Measurements from ENCODE around the gene TSEN15. TPM values are rescaled to one million over a fixed set of nuclear protein-coding genes. Genes with fewer than 3 reads are reported as not detected.
A peak's percentile ranks its signal among the peaks of the same experiment; 100 is the strongest.

TSEN15 gene
- total and polyA plus RNA-seq, 3 donors from 2014 or later: 24.4 to 36.3 (median 33.8) TPM

DNA sequence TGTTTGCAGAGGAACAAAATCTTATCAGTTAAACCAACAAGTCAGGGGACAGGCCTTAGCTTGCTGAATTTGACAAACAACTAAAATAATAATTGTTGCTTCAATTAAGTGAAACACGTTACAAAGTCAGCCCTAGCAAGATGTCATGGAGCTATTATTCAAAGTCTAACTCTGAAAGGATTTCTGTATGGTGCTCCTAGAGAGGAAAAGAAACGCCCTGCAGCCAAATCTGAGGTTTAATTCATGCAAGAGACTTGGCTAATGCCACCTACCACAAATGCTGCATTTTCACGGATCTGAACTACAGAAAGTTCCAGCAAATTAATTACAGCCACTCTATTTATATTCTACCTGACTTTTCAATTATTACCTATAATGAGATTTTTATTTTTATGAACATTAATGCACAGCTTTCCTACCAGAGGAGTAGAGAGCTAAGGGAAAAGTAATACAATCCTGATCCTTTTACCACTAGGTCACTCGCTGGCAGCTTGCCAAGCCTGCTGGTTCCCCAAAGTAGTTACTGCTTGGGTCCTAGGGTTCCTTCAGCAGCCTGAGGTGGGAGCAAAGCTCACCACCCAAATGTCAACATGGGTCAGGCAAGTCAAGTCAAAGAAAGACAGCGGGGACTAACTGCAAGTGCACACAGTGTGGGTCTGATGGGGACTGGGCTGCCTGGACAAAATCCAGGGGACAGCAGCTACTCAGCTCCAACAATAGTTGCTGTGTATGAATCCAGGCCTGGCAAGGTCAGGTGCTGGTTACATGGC is 22.5 kb upstream of the TSEN15 start:
- no peak for TF ChIP-seq POLR2A (IDR thresholded peaks at IDR 0.05)
- TF ChIP-seq, protein P1, sequence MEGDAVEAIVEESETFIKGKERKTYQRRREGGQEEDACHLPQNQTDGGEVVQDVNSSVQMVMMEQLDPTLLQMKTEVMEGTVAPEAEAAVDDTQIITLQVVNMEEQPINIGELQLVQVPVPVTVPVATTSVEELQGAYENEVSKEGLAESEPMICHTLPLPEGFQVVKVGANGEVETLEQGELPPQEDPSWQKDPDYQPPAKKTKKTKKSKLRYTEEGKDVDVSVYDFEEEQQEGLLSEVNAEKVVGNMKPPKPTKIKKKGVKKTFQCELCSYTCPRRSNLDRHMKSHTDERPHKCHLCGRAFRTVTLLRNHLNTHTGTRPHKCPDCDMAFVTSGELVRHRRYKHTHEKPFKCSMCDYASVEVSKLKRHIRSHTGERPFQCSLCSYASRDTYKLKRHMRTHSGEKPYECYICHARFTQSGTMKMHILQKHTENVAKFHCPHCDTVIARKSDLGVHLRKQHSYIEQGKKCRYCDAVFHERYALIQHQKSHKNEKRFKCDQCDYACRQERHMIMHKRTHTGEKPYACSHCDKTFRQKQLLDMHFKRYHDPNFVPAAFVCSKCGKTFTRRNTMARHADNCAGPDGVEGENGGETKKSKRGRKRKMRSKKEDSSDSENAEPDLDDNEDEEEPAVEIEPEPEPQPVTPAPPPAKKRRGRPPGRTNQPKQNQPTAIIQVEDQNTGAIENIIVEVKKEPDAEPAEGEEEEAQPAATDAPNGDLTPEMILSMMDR (IDR thresholded peaks at IDR 0.05): no peak
- H3K27ac ChIP-seq: no peak overlapping the region
- no peaks in the 10 kb centered on the region for H3K27me3 ChIP-seq
- no peaks in the 10 kb centered on the region for H3K36me3 ChIP-seq (ENCODE audit: low read depth, missing control alignments)
- no peak overlapping the region for H3K4me3 ChIP-seq
- WGBS, 2 donors: 69 to 80% methylated on average over 4 to 5 of the region's 5 CpGs
- no peaks in the 10 kb centered on the region for H3K4me1 ChIP-seq
- peak; percentile 35 for DNase-seq
- no peaks in the 10 kb centered on the region for H3K9me3 ChIP-seq
- intact Hi-C loops (cut with DNase I; ENCODE audit: low total_unique reads): no loop called here

GRCh38 chr1:184030433-184031091 is 21.0 kb upstream of the TSEN15 start:
- WGBS, 2 donors: 70 to 81% methylated on average over 2 of the region's 2 CpGs
- no peaks in the 10 kb centered on the region for H3K27me3 ChIP-seq
- H3K27ac ChIP-seq: no peak overlapping the region
- H3K36me3 ChIP-seq (ENCODE audit: low read depth, missing control alignments): no peaks in the 10 kb centered on the region
- TF ChIP-seq, protein P1 (IDR thresholded peaks at IDR 0.05): no peak
- TF ChIP-seq POLR2A (IDR thresholded peaks at IDR 0.05): no peak
- DNase-seq: no peak
- intact Hi-C loops (cut with DNase I; ENCODE audit: low total_unique reads): no loop called here
- H3K4me1 ChIP-seq: no peaks in the 10 kb centered on the region
- H3K4me3 ChIP-seq: no peak overlapping the region
- H3K9me3 ChIP-seq: no peaks in the 10 kb centered on the region

- Histone ChIP-seq H3K27me3 (no peaks in the 10 kb centered on the region), H3K36me3 (ENCODE audit: low read depth, missing control alignments) (no peaks in the 10 kb centered on the region), H3K4me1 (no peaks in the 10 kb centered on the region), H3K9me3 (no peaks in the 10 kb centered on the region), H3K27ac (no peak overlapping the region), H3K4me3 (no peak overlapping the region)
- 91% methylated on average over 1 of the region's 1 CpG for WGBS, 2 donors
- no peak for DNase-seq
- no peak for TF ChIP-seq POLR2A (IDR thresholded peaks at IDR 0.05)
- TF ChIP-seq, protein P1 (IDR thresholded peaks at IDR 0.05): no peak
- intact Hi-C loops (cut with DNase I; ENCODE audit: low total_unique reads): no loop called here
Observed at GRCh38 chr1:184031092-184031408, 20.5 kb upstream of the TSEN15 start.

DNA sequence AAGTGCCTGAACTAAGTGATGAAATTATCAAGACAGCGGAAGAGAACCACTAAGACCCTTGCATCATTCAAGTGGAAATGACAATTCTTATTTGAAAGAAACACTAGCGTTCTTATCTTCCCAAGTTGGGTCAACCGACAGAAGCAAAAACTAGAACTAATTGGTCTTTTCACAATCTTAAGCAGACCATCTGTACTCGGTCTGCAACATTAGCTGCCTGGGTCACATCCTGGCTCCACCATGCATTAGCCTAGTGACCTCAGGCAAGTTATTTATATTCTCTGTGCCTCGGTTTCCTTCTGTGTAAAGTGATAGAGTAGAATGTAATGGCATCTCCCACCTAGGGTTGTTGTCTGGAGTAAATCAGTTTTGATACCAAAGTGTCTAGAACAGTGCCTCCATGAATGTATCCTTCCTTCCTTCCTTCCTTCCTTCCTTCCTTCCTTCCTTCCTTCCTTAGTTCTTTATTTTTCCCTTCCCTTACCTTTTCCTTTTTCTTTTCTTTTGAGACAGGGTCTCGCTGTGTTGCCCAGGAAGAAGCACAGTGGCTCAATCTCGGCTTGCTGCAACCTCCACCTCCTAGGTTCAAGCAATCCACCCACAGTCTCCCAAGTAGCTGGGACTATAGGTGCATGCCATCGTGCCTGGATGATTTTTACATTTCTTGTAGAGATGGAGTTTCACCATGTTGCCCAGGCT is 20.0 kb upstream of the TSEN15 start:
- Histone ChIP-seq H3K4me1 (no peaks in the 10 kb centered on the region), H3K27ac (no peak overlapping the region), H3K36me3 (ENCODE audit: low read depth, missing control alignments) (no peaks in the 10 kb centered on the region), H3K9me3 (no peaks in the 10 kb centered on the region), H3K27me3 (no peaks in the 10 kb centered on the region), H3K4me3 (no peak overlapping the region)
- DNase-seq: no peak
- TF ChIP-seq, protein P1 (IDR thresholded peaks at IDR 0.05): no peak
- no peak for TF ChIP-seq POLR2A (IDR thresholded peaks at IDR 0.05)
- intact Hi-C loops (cut with DNase I; ENCODE audit: low total_unique reads): no loop called here
- WGBS, 2 donors: 86% methylated on average over 8 of the region's 8 CpGs
